Osteoblast (primary cell): ENCODE results near the gene ADGRB3. TPM values are rescaled to one million over a fixed set of nuclear protein-coding genes. Genes with fewer than 3 reads are reported as not detected.

Source experiments
- DNase-seq: peaks from one replicate; pipeline ENCODE4 v3.0.0; 2011; ENCODE audit warnings: low spot score, mixed read lengths; ENCODE audit not compliant: insufficient read length; ENCODE audit errors: missing footprints
- H2AFZ ChIP-seq: 2 replicates; pipeline ENCODE4 v1.6.0; 2011; ENCODE audit warnings: mild to moderate bottlenecking, low read length
- H3K27ac ChIP-seq: 2 replicates; pipeline ENCODE4 v1.5.1; 2011; ENCODE audit warnings: mild to moderate bottlenecking, low read depth, low read length, moderate library complexity
- H3K27me3 ChIP-seq: 2 replicates; pipeline ENCODE4 v1.6.0; 2012; ENCODE audit warnings: mild to moderate bottlenecking, control low read depth, inconsistent platforms, low read length, moderate library complexity; ENCODE audit not compliant: insufficient read depth
- H3K36me3 ChIP-seq: 2 replicates; pipeline ENCODE4 v1.5.1; 2011; ENCODE audit warnings: mild to moderate bottlenecking, low read length, control low read depth, moderate library complexity; ENCODE audit not compliant: insufficient read depth
- H3K4me1 ChIP-seq: 2 replicates; pipeline ENCODE4 v1.5.1; 2011; ENCODE audit warnings: mild to moderate bottlenecking, low read length, control low read depth, moderate library complexity; ENCODE audit not compliant: insufficient read depth
- H3K4me2 ChIP-seq: 2 replicates; pipeline ENCODE4 v1.6.0; 2011; ENCODE audit warnings: mild to moderate bottlenecking, low read length; ENCODE audit not compliant: insufficient read depth
- H3K4me3 ChIP-seq: fragments of 200-600 bp; sonication (generic); 3 replicates; pipeline ENCODE4 v1.5.1; 2012; ENCODE audit warnings: mild to moderate bottlenecking, low read length, inconsistent platforms; ENCODE audit not compliant: insufficient read depth
- H3K79me2 ChIP-seq: 2 replicates; pipeline ENCODE4 v1.6.0; 2012; ENCODE audit warnings: mild to moderate bottlenecking, low read length, control low read depth, inconsistent platforms; ENCODE audit not compliant: insufficient read depth
- H3K9me3 ChIP-seq: 2 replicates; pipeline ENCODE4 v1.5.1; 2011; ENCODE audit warnings: low read depth, low read length, control low read depth
- H4K20me1 ChIP-seq: 2 replicates; pipeline ENCODE4 v1.6.0; 2012; ENCODE audit warnings: mild to moderate bottlenecking, low read length, control low read depth; ENCODE audit not compliant: insufficient read depth
- total RNA-seq: library from RNA; depleted of rRNA; stranded (reverse); fragments of >200 nt; gene quantifications from 2 replicates; pipeline ENCODE4 v1.2.3, GENCODE V29; 2012
- TF ChIP-seq, protein P1 (sequence below): IDR thresholded peaks from 2 replicates; pipeline ENCODE4 v1.5.1; 2011; ENCODE audit warnings: mild to moderate bottlenecking, low read depth, low read length, moderate library complexity; ENCODE audit errors: extremely low read depth

ADGRB3 gene
- total RNA-seq, 1 donor: not detected

DNA sequence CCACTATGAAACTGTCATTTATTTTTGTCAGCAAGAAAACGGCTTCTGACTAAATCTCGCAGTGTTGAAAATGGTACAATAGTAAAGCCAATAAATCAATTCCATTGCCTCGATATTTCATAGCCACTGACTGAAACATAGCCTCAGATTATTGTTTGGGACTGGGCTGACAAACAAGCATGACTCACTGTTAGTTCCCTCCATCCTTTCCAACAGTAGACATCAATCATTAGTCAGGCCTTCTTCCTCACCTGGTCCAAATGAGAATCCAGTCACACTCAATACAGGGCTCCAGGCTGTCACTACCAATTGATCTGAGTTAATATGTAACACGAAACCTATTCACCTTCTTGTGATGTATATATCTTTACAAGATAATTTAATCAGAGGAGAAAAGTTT lies 66.1 kb downstream of the ADGRB3 start:
- no peak for DNase-seq

DNA sequence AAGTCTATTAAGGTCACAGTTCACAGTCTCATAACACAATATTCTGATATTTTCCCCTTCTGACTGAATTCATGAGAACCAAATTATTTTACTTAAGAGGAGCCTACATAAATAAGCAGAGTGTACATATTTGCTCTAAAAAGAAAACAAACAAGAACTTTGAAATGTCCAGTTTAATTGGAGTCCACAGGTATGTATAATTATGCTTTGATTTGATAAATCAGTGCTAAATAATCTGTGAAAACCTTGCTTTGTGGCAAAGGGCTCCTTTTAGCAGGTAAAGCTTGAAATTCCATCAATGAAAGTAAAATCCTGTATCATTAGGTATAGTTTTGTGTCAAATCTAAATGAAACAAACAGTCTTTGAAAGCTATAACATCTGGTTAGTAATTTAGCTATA lies 69.4 kb downstream of the ADGRB3 start:
- TF ChIP-seq, protein P1, sequence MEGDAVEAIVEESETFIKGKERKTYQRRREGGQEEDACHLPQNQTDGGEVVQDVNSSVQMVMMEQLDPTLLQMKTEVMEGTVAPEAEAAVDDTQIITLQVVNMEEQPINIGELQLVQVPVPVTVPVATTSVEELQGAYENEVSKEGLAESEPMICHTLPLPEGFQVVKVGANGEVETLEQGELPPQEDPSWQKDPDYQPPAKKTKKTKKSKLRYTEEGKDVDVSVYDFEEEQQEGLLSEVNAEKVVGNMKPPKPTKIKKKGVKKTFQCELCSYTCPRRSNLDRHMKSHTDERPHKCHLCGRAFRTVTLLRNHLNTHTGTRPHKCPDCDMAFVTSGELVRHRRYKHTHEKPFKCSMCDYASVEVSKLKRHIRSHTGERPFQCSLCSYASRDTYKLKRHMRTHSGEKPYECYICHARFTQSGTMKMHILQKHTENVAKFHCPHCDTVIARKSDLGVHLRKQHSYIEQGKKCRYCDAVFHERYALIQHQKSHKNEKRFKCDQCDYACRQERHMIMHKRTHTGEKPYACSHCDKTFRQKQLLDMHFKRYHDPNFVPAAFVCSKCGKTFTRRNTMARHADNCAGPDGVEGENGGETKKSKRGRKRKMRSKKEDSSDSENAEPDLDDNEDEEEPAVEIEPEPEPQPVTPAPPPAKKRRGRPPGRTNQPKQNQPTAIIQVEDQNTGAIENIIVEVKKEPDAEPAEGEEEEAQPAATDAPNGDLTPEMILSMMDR: no peak
- Histone ChIP-seq H3K36me3 (no peaks in the 10 kb centered on the region), H3K4me3 (no peak overlapping the region), H3K27ac (no peak overlapping the region), H3K4me2 (no peak overlapping the region), H3K27me3 (no peaks in the 10 kb centered on the region), H2AFZ (no peak overlapping the region), H4K20me1 (no peaks in the 10 kb centered on the region), H3K9me3 (no peaks in the 10 kb centered on the region), H3K4me1 (no peaks in the 10 kb centered on the region), H3K79me2 (no peaks in the 10 kb centered on the region)
- DNase-seq: no peak

More for the DNA sequence above, 66.1 kb downstream of the ADGRB3 start:
- Histone ChIP-seq H2AFZ (no peak overlapping the region), H3K36me3 (no peaks in the 10 kb centered on the region), H3K4me3 (no peak overlapping the region), H3K9me3 (no peaks in the 10 kb centered on the region), H4K20me1 (no peaks in the 10 kb centered on the region), H3K27ac (no peak overlapping the region), H3K4me2 (no peak overlapping the region), H3K4me1 (no peaks in the 10 kb centered on the region), H3K27me3 (no peaks in the 10 kb centered on the region), H3K79me2 (no peaks in the 10 kb centered on the region)
- TF ChIP-seq, protein P1: no peak

DNA sequence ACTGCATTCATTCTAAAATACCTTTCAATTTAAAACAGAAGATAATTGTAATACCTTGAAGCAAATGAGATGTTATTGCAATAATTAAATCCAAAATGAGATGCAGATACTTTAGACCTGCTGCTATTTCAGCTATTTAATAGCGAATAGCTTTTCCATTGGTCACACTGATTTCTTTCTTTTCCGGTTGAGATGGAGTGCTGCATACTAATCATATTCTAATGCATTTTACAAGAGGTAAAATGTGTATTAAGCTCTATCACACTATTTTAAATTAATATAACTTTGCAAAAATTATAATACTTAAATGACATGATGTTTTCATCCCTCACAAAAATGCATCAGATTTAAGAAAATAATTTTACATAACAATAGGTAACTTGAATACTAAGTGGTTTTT lies 74.0 kb downstream of the ADGRB3 start:
- TF ChIP-seq, protein P1: no peak
- Histone ChIP-seq H2AFZ (no peak overlapping the region), H3K4me2 (no peak overlapping the region), H3K79me2 (no peaks in the 10 kb centered on the region), H4K20me1 (no peaks in the 10 kb centered on the region), H3K4me1 (no peaks in the 10 kb centered on the region), H3K27ac (no peak overlapping the region), H3K9me3 (no peaks in the 10 kb centered on the region), H3K36me3 (no peaks in the 10 kb centered on the region), H3K27me3 (no peaks in the 10 kb centered on the region), H3K4me3 (no peak overlapping the region)
- no peak for DNase-seq

DNA sequence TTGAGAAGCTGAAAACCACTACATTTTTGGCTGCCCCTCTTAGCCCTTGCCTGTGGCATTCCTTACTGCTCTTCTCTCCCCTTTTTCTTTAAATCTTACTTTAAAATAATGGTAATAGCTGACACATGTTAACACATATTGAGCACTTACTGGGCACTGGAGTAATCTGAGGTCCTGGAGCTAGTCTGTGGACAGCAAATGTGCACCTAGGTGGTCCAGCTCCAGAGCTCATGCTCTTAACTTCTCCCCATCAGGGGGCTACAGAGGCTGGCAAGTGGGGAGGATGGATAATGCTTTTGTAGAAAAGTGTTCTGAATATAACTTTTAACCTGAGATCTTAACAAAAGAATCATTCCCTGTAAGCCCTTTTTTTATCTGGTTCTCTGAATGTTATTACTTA lies 74.8 kb downstream of the ADGRB3 start:
- no peak overlapping the region for H3K27ac ChIP-seq
- H3K27me3 ChIP-seq: no peaks in the 10 kb centered on the region
- H3K4me3 ChIP-seq: no peak overlapping the region
- TF ChIP-seq, protein P1: no peak
- no peak for DNase-seq
- no peaks in the 10 kb centered on the region for H3K4me1 ChIP-seq
- no peaks in the 10 kb centered on the region for H3K36me3 ChIP-seq
- no peak overlapping the region for H3K4me2 ChIP-seq
- no peaks in the 10 kb centered on the region for H3K9me3 ChIP-seq
- H4K20me1 ChIP-seq: no peaks in the 10 kb centered on the region
- H3K79me2 ChIP-seq: no peaks in the 10 kb centered on the region
- no peak overlapping the region for H2AFZ ChIP-seq
